Measurements from ENCODE around the gene CNGA4.

Gene CNGA4

GRCh38 chr11:6216501-6216900, 22.4 kb upstream of the CNGA4 start:
- Histone ChIP-seq H3K27me3 (ENCODE audit: insufficient read depth, low read depth, severe bottlenecking) (no peaks in the 10 kb centered on the region), H3K27ac (no peak overlapping the region), H3K4me3 (ENCODE audit: low read depth, low read length) (no peak overlapping the region), H3K36me3 (peaks cover 65% of the 10 kb centered on the region), H3K9me3 (ENCODE audit: severe bottlenecking) (no peaks in the 10 kb centered on the region)
- no peak for DNase-seq
- no peak for TF ChIP-seq CTCF (IDR thresholded peaks at IDR 0.05; ENCODE audit: low read depth, low read length)

DNA sequence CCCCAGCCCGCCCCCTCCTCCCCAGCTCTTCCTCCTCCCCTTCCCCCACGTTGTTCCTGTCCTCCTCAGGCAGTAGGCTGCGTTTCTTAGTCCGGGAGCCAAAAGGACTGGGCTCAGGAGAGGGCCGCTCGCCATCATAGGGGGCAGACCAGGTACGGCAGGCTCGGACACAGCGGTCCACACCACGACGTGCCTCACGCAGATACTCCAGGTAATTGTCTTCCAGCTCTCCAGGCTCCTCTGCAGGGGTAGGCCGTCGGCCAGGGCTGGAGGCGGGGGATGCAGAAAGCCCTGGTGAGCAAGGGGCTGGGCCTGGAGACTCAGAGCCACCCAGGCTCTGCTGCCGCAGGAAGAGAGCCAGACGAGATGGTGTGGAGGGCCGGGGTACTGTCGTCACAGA, 21.2 kb upstream of the CNGA4 start:
- Histone ChIP-seq H3K27me3 (ENCODE audit: insufficient read depth, low read depth, severe bottlenecking) (no peaks in the 10 kb centered on the region), H3K36me3 (peaks cover 72% of the 10 kb centered on the region)

DNA sequence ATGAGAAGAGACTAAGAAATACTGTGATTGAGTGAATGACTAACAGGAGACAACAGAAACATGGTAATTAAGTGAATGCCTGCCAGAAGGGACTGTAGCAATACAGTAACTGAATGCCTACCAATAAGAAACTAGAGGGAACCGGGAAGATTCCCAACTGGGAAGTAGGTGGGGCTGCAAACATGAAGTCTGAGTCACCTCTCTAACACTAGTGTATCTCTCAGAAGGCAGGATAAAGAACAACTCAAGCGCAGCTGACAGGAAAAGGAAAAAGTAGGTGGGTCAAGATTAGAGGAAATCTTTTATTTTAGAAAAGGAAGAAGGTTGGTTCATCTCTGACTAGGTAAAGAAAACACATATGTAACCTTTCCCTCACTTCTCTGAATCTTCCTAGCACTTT, 19.5 kb upstream of the CNGA4 start:
- H3K27me3 ChIP-seq (ENCODE audit: insufficient read depth, low read depth, severe bottlenecking), result no peaks in the 10 kb centered on the region
- no peak for DNase-seq
- H3K9me3 ChIP-seq (ENCODE audit: severe bottlenecking), result no peaks in the 10 kb centered on the region
- TF ChIP-seq CTCF (IDR thresholded peaks at IDR 0.05; ENCODE audit: low read depth, low read length), result no peak
- H3K27ac ChIP-seq, result no peak overlapping the region
- no peak overlapping the region for H3K4me3 ChIP-seq (ENCODE audit: low read depth, low read length)
- peaks cover 75% of the 10 kb centered on the region for H3K36me3 ChIP-seq

More for the DNA sequence above, 21.2 kb upstream of the CNGA4 start:
- no peaks in the 10 kb centered on the region for H3K9me3 ChIP-seq (ENCODE audit: severe bottlenecking)
- DNase-seq, result no peak
- no peak overlapping the region for H3K4me3 ChIP-seq (ENCODE audit: low read depth, low read length)
- no peak overlapping the region for H3K27ac ChIP-seq
- TF ChIP-seq CTCF (IDR thresholded peaks at IDR 0.05; ENCODE audit: low read depth, low read length), result no peak

GRCh38 chr11:6223854-6224253, 15.0 kb upstream of the CNGA4 start:
- Histone ChIP-seq H3K36me3 (peaks cover 48% of the 10 kb centered on the region), H3K9me3 (ENCODE audit: severe bottlenecking) (no peaks in the 10 kb centered on the region), H3K27ac (no peak overlapping the region), H3K27me3 (ENCODE audit: insufficient read depth, low read depth, severe bottlenecking) (no peaks in the 10 kb centered on the region), H3K4me3 (ENCODE audit: low read depth, low read length) (no peak overlapping the region)
- no peak for DNase-seq
- TF ChIP-seq CTCF (IDR thresholded peaks at IDR 0.05; ENCODE audit: low read depth, low read length), result no peak

DNA sequence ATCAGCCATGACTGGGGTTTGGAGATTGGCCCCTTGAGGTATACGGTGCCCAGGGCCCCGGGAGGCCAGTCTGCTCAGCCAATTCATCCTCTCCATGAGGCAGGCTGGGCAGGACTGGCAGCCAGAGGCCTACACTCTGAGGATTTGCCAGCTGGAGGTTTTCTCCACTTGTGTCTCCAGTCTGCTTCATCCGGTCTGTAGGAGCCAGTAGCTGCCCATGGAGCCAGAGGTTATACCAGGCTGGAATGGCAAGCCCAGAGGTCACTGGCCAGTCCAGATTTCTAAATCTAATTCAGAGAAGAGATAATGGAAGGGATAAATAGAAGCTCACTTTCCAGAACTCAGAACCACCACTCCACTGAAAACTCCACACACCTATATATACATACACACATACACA, 14.5 kb upstream of the CNGA4 start:
- H3K27ac ChIP-seq, result no peak overlapping the region
- no peaks in the 10 kb centered on the region for H3K9me3 ChIP-seq (ENCODE audit: severe bottlenecking)
- no peak for TF ChIP-seq CTCF (IDR thresholded peaks at IDR 0.05; ENCODE audit: low read depth, low read length)
- H3K36me3 ChIP-seq, result peaks cover 43% of the 10 kb centered on the region
- DNase-seq, result no peak
- no peak overlapping the region for H3K4me3 ChIP-seq (ENCODE audit: low read depth, low read length)
- H3K27me3 ChIP-seq (ENCODE audit: insufficient read depth, low read depth, severe bottlenecking), result no peaks in the 10 kb centered on the region

- no peak overlapping the region for H3K27ac ChIP-seq
- no peaks in the 10 kb centered on the region for H3K27me3 ChIP-seq (ENCODE audit: insufficient read depth, low read depth, severe bottlenecking)
- TF ChIP-seq CTCF (IDR thresholded peaks at IDR 0.05; ENCODE audit: low read depth, low read length), result no peak
- peaks cover 37% of the 10 kb centered on the region for H3K36me3 ChIP-seq
- H3K9me3 ChIP-seq (ENCODE audit: severe bottlenecking), result no peaks in the 10 kb centered on the region
- H3K4me3 ChIP-seq (ENCODE audit: low read depth, low read length), result no peak overlapping the region
- DNase-seq, result no peak
Observed at GRCh38 chr11:6225024-6225423, 13.9 kb upstream of the CNGA4 start.

Data from WERI-Rb-1 (cell line).